ENCODE results near the gene ATP2C2.
"Not testable (repeated sequence)": the region's sequence is repeated elsewhere in the genome, so short reads cannot be mapped to it uniquely, and the experiment has no call there.

The ATP2C2 gene

DNA sequence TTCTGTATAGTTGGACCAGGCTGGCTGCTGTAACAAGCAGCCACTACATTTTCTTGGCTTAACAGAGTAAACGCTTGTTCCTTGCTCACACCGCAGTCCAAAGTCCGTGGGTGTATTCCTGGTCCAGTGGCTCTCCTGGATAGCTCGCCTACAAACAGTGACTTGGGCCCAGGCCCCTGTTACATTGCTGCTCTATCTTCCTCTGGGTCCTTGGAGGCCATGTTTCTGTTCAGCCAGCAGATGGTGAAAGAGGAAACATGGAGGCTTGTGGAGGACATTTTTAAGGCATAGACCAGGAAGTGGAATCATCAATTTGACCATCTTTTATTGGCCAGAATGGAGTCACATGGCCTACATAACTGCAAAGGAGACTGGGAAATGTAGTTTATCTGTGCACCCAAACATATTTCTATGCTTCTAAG lies 55.1 kb downstream of the ATP2C2 start:
- no peak for DNase-seq

DNA sequence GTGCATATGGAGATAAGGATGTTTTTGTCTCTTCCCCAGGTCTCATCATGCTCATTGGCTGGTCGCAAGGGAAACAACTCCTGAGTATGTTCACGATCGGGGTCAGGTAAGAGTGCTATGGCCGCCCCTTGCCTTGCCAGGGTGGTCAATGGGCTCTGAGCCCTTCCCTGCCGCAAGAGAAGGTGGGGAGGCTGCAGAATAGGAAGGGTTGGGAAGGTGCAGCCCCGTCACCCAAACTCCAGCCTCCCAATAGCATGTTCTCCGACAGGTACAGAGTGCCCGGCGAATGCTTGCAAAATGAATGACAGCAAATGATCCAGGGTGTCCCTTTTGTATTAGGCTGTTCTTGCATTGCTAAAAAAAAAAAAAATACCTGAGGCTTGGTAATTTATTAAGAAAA lies 57.4 kb downstream of the ATP2C2 start:
- DNase-seq, result no peak

DNA sequence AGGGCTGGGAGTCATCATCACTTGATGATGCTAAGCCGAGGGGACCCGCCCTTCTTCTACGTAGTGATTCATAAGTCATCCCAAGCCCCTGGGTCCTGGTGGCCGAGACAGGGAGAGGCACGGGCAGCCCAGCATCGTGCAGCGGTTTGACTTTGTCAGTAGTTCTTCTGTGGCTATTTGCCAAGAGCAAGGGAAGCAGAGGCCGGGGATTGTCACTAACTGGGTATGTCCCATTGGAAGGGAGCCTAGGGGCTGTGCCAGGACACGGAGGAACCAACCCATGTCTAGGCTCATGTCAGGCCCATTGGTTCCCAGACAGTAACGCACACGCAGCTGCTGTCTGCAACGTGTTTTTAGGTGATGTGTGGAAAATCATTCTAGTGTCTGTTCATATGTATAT lies 58.5 kb downstream of the ATP2C2 start:
- no peak for DNase-seq

DNA sequence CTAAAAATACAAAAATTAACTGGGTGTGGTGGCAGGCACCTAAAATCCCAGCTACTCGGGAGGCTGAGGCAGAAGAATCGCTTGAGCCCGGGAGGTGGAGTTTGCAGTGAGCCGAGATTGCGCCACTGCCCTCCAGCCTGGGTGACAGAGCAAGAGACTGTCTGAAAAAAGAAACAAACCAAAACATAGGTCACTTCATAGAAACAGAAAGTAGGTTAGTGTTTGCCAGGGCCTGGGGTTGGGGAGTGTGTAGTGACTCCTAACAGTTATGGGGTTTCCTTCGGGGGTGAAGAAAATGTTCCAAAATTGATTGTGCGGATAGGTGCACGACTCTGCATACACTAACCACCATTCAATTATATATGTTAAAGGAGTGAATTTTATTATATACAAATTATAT lies 59.2 kb downstream of the ATP2C2 start:
- no peak for DNase-seq

DNA sequence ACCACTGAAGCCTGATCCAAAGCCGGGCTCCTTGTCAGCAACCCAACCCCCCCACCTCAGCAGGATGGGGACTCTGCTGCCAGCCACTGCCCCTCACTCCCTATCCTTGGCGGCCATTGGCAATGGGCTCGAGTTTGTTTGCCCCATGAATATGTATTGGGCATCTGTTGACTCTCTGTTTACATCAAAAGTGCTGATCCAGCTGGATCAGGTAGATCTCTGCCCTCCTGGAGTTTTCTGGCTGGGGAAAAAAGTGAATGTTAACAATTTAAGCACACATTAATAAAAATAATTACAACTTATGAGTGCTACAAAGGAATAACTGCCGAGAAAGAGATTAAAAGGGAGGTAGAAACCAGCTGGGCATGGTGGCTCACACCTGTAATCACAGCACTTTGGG lies 62.5 kb downstream of the ATP2C2 start:
- DNase-seq, result no peak

DNA sequence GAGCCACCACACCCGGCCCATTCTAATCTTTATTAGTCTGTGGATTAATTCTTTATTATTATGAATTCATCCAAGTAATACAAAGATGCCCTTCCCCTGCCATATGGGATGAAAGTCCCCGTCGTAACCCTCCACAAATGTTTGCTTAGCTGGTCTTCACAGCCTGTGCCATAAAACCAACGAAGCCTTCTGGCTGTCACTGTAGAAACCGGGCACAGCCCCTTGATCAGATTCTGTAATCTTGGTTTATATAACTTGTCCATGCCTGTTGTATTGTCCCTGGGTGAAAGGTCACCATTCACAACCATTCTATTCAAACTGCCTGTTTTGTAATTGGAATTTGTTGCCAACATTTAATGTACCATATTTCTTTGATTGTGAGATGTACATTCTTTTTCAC lies 66.5 kb downstream of the ATP2C2 start:
- no peak for DNase-seq

DNA sequence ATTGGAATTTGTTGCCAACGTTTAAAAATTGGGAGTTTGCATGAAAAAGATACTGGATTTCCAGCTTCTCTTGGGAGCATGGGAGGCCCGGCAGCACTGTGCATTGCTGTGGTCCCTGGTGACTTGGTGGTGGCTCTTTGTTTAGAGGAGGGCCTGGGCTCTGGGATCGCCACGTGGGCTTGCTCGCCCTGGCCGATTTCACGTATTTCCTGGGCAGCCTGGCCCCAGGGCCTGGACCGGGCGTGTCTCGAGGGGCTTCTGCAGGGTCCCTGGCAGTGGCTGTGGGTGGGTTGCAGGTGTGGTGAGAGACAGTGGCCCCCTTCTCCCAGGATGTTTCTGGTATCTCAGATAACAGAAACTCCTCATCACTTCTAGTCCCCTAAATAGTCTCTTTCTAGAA lies 67.9 kb downstream of the ATP2C2 start:
- DNase-seq, result no peak

DNA sequence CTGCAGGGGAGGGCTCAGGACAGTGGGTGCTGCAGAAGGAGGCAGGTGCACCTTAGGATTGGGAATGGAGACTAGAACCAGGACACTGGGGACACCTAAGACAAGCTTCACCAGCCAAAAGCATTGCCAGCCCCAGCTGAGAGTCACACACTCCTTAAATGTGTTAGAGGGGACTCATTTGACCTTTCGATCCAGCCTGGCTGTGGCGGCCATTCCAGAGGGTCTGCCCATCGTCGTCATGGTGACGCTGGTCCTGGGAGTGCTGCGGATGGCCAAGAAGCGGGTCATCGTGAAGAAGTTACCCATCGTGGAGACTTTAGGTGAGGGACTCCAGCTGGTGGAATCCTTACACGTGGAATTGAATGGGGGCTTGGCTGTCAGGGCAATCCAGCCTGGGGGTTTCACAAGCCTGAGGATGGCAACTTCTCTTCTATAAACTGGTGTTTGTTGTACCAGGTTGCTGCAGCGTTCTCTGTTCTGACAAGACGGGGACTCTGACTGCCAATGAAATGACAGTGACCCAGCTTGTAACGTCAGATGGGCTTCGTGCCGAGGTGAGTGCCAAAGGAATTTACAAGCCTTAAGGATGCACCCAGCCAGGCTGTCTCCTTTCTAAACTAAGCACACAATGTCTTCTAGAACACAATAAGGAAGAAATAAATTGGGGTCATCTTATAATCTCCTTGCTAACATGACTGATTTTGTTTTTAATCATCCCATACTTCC lies 70.8 kb downstream of the ATP2C2 start:
- no peak for DNase-seq

DNA sequence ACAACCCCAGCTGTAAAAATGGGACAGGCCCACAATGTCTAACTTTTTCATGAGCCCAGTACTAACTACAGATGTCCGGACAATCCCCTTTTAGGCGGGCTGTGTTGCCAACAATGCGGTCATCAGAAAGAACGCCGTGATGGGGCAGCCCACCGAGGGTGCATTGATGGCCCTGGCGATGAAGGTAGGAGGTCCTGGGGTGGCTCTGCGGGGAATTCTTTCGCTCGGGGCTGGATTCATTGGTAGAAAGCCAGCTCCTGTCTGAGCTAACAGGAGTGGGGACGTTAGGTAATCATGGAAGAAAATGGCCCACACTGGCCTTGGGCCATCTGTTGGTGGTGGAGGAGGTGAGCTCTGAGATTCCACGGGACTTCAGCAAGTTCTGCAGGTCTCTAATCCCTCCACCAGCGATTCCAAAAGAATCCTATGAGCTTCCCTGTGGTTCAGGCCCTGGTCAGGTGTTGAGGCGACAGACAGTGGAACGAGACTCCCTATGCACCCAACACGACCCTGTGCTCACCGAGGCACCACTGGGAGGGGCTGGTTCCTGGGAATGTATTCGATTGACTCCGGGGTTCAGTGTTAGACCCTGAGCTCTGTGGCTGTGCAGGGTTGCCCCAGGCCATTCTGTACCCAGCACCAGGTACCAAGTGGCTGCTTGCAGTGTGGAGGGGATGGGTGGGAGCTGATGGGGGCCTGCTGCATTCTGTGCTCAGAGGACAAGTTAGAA lies 74.2 kb downstream of the ATP2C2 start:
- no peak for DNase-seq

DNA sequence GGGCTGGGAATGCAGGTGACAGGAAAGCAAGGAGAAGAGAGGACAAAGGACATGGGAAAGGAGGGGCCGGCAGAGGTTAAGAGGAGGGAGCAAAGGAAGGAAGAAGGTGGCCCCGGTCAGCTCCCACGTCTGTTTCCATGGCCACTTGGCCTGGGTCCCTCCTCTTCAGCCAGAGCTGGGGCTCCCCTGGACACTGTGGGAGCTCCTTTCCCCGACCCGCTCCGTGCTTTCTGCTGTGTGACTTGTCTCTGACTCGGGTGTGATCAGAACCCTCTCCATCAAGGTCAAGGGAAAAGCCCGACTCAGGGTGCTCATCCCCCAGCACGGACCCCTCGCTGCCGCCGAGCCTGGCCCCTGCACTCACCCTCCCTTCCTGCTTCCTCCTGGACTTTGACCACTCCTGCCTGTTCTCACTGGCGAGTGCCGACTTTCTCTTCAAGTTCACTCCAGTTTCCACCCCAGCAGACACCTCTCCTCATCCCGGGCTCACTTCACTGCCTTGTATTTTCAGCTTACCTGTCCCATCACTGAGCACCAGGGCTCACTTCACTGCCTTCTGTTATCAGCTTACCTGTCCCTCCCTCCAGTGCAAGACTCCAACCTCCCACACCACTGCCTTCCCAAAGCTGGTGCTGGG lies 74.9 kb downstream of the ATP2C2 start:
- no peak for DNase-seq

DNA sequence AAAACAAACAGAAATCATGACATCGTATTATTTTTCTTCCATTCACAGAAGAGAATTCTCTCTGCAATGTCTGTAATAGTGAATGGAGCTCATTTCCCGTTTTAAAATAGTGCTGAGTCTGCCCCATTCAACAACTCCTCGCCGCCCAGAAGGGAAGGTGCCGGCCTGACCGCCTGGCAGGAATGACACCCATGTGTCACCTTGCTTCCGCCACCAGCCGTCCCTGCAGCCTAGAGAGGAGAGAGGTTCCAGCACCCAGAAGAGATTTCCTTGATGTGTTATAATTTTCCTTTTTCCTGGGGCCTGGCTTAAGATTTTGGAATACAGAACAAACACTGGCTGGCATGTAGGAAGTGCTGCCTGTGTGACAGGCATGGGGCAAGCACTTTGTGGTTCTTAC lies 76.1 kb downstream of the ATP2C2 start:
- no peak for DNase-seq

DNA sequence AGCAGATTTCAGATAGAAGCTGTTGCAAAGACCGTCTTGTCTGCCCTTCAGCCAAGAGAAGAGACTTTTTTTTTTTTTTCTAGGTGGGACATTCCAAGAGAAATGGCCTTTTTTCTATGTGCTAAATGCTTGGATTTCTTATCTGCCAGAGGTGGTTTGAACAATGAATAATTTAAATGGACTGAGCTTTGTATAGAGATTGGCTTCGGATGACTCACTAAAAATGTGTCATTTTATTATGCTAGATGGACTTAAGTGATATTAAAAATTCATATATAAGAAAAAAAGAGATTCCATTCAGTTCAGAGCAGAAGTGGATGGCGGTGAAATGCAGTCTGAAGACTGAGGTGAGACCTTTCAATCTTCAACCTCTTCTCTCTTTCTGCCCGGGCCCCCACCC lies 77.7 kb downstream of the ATP2C2 start:
- DNase-seq, result no peak

DNA sequence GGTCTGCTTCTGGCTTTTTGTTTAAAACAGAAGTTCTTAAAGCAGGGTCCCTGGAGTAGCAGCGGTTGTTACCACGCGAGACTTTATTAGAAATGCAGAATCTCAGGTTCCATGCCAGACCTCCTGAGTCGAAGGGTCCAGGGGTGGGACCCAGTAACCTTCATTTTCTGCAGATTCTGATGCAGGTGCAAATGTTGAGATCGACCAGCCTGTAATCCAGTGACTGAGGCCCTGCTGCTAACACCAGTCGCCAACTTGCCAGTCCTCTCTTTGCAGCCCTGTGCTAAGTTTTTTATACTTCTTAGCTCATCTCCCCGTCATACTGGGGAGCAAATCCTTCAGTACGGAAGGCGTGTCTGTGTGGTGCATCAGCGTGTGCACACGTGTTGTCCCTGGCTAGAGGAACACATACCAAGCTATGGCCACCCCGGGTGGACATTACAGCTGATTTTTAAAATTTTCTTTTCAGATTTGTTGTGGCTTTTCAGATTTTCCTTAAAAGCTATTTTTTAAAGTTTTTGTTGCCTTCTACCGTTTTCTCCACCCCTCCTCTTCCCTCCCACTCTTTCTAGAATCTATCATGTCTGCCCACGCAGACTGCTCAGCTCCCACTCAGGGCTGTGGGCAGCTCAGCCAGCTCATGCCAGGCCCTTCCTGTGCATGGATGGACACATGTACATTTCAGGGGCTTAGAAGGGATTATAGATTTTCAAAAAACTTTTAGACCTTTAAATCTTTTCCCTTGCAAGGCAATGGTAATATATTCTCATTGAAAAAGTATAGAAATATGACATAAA lies 78.5 kb downstream of the ATP2C2 start:
- no peak for DNase-seq

DNA sequence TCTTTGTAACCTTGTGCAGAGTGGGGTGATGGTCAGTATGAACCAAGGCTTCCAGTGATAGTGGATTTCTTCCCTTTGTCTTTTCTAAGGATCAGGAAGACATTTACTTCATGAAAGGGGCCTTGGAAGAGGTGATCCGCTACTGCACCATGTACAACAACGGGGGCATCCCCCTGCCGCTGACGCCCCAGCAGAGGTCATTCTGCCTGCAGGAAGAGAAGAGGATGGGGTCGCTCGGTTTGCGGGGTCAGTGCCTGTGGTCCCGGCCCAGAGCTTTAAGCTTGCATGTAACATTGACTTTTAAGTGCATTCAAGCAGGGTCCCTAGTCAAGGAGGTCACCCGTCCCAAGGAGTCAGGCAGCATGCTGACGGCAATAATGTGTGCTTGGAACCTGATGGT lies 80.1 kb downstream of the ATP2C2 start:
- DNase-seq, result no peak

DNA sequence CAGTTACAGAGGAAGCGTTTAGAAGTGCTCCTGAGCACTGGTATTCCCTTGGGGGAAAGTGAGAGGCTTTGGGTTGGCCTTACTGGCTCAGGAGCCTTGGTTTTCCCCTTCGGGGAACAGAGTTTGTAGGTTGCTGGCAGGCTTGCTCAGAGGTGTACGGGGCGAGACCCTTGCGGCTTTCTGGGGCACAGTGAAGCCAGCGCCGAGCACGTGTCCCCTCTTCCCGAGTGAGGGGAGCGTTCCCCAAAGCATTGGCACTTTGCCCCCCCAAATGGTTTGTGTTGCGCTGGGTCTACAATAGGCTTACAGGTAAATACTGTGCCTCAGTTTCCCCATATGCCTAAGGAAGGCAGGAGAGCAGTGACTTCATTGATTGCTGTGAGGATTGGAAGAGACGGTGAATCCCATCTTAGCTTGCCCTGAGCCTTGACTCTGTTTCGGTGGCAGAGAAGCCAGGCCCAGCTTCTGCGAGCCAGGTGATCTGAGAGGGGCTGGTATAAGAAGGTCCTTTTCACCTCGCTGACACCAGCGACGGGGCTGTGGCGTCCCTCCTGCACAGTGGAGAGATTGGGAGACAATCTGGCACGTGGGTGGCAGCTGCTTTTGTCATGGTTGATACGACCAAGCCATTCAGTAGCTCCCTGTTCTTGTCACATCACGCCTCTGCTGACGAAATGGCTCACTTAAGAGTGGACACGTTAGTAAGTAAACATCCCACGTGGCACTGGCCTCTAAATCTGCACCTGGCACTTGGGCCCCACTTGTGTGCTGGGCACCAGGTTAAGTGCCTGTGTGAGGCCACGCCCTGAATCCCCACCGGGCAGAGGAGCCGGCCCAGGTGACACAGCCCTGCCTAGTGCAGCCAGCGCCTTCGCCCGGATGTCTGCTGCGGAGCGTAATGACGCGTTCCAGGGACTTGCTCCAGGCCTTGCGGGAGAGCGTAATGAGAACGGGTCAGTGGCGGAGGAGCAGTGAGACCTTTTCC lies 81.1 kb downstream of the ATP2C2 start:
- peak; percentile 61 for DNase-seq

DNA sequence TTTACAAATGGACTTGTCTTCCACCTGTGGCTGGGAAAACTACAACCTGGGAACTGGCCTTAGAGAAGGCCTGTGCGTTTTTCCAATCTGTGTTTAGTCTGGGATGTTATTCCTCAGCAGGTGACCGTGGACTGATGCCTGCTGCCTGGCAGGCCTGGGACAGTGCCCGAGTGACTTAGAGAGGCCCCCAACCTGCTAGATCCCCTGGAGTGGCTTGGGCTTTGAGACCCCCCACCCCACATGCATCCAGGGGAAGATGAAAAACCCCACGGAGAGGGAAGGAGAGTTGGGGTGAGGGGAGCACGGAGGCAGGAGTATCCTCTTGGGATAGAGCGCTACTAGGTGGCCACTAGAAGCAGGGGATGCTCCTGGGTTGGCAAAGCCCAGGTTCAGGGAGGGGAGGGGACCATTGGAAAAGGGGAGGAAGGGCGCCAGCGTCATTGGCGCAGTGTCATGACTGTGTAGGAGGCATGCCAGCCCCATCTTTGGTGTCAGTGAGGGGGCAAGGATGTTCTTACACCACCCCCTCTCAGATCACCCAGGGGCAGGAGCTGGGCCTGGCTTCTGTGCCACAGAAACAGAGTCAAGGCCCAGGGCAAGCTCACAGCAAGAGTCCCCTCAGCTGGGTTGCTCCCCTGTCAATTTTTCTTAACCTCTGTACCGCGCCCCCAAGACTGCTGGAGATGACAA lies 82.0 kb downstream of the ATP2C2 start:
- no peak for DNase-seq

DNA sequence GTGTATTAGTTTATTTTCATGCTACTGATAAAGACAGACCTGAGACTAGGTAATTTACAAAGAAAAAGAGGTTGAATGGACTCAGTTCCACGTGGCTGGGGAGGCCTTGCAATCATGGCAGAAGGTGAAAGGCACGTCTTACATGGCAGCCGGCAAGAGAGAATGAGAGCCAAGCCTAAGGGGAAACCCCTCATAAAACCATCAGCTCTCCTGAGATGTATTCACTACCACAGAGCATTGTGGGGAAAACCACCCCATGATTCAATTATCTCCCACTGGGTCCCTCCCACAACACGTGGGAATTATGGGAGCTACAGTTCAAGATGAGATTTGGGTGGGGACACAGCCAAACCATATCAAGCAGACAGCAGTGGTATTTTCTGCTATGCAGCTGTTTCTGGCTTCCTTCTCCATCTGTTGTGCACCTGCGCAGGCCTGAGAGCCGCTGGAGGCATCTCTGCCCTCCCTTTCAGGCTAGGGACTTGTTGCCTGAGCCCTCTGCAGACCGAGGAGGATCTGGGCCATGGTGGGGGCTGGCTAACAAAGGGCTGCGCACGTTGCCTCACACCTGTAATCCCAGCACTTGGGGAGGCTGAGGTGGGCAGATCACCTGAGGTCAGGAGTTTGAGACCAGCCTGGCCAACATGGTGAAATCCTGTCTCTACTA lies 82.8 kb downstream of the ATP2C2 start:
- DNase-seq, result not testable (repeated sequence)

DNA sequence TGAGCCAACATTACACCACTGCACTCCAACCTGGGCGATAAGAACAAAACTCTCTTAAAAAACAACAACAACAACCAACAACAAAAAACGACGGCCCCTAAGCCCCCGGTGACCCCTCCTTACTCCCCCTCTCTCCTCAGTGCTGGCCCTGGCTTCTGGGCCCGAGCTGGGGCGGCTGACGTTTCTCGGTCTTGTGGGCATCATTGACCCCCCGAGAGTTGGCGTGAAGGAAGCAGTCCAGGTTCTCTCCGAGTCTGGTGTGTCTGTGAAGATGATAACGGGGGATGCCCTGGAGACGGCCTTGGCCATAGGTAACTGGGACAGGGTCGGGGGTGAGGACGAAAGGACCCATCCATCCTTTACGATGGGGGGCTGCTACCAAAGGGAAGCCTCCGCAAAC lies 83.4 kb downstream of the ATP2C2 start:
- no peak for DNase-seq

DNA sequence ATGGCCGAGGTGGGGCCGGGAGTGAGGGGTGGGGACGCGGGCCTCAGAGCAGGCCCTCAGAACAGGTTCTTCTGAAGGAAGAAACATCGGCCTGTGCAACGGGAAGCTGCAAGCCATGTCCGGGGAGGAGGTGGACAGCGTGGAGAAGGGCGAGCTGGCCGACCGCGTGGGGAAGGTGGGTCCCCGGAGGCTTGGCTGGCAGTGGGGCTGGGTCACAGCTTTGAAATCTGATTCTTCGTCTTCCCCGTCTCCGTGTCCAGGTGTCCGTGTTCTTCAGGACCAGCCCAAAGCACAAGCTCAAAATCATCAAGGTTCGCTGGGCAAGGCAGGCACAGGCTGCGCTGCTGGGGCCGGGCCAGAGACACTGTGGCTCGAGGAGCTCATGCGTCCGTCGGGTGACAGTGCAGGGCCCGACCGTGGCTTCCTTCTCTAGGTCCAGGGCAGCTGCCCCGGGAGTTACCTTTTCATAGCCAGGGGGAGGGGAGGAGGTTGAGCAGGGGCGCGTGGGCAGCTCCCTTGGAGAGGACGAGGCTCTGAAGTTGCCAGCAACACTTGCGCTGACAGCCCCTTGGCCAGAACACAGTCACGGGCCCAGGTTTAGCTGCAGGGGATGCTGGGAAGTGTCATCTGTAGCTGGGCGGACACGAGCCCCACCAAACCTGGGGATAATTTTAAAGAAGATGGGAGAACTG lies 84.9 kb downstream of the ATP2C2 start:
- DNase-seq, result no peak

DNA sequence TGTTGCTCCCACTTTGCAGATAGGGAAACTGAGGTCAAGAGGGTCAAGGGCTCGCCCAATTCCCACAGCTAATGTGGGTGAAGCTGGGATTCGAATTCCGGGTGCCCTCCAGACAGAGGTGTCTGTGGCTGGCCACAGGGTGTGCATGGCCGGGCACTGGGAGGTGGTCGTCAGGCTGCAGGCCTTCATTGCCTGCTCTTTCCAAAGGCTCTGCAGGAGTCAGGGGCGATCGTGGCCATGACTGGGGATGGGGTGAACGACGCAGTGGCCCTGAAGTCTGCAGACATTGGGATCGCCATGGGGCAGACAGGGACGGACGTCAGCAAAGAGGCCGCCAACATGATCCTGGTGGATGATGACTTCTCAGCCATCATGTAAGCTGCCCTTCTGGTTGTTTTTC lies 86.3 kb downstream of the ATP2C2 start:
- no peak for DNase-seq
